ENCODE results near the gene KCNQ1.

KCNQ1 gene

DNA sequence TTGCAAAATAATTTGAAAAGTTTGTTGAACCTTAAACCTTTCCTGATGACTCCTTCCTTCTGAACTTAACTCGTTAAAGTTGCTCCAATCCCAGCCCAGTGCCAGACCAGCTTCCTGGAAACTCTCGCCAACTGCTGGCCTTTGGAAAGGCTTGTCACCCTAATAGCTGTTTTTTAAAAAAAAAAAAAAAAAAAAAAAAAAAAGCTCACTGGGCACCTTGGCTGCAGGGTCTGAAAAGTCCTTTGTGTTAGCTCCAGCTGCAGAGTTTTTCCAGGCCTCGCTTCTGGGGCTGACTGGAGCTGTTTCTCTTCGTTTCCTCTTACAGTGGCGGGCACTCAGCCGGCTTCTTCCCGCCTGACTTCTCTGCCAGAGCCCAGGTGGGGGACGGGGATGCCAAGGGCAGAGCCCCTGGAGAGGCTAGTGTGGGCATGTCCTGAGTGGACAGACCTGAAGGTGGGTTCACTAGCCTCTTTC, 229.9 kb downstream of the KCNQ1 start:
- no peak for DNase-seq

DNA sequence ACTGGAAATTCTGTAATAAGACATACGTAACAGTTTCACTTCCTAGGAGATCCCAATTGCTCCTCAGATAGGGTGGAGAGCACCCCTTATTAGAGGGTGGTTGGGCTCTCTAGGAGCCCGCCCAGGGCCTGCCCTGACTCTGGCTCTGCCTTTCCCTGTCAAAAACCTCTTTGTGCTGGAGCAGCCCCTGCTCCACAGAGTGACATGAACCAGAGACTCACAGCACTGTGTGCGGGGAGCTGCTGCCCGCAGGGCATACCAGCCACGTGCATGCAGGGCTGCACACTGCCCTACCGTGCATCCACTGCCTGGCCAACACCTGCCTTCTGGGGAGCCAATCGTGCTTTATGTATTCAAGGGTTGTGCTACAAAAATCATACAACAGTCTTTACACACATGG, 230.7 kb downstream of the KCNQ1 start:
- no peak for DNase-seq

DNA sequence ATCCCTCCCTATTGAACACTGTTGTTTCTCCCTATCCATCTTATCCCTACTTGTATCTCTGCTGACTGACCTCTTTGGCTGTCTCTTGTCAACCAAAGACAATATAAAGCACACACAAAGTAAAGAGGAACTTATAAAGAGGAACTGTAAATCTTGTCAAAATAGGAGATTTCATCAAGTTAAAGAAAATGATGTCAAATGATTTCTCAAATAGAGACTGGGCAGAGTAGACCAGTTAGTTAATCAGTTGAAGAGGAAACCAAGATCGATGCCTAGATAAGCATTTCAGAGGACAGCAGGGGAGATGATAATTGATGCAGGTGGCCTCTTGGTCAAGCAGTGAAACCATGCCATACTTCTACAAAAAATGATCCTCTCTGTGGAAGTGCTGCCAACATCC, 232.3 kb downstream of the KCNQ1 start:
- no peak for DNase-seq

DNA sequence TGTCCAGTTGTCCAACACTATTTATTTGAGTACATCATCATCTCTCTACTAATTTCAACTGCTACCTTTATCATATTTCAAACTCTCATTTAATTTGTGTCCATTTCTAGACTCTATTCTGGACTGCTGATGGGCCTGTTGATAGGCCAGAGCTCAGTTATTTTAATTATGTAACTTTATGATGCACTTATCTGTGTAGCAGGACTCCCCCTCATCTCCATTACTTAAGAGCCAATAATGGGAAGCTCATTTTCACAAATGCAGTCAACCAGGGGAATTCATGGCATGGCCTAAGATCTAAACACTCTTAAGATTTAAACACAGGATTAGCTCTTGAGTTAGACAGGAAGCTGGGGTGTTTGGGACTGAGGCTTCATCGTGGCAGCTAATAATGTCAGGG, 233.6 kb downstream of the KCNQ1 start:
- DNase-seq = no peak

DNA sequence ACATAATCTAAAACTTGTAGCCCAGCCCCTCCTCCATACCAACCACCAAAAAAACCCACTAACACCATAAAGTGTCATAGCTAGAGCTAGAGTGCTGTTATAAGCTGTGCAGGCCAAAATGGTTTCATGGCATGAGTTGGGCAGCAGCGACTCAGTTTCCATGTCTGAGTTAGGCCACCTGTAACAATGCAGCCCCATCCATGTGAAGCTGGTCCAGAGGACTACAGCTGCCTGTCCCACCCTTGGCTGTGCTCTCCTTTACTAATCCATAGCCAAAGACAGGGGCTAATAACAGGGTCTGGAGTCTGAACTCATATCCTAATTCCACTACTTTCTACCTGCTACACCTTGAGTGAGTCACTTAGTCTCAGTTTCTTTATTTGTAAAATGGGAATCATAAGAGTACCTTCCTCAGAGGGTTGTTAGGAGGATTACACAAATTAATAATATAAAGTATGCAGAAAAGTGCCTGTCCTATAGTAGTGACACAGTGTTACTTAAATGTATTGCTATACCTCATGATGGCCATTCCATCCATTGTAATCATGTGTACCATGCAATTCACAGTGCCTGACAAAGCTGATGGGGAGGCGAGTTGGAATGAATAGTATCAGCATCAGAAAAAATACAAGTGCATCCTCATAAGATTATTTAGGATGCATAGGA, 234.3 kb downstream of the KCNQ1 start:
- no peak for DNase-seq

DNA sequence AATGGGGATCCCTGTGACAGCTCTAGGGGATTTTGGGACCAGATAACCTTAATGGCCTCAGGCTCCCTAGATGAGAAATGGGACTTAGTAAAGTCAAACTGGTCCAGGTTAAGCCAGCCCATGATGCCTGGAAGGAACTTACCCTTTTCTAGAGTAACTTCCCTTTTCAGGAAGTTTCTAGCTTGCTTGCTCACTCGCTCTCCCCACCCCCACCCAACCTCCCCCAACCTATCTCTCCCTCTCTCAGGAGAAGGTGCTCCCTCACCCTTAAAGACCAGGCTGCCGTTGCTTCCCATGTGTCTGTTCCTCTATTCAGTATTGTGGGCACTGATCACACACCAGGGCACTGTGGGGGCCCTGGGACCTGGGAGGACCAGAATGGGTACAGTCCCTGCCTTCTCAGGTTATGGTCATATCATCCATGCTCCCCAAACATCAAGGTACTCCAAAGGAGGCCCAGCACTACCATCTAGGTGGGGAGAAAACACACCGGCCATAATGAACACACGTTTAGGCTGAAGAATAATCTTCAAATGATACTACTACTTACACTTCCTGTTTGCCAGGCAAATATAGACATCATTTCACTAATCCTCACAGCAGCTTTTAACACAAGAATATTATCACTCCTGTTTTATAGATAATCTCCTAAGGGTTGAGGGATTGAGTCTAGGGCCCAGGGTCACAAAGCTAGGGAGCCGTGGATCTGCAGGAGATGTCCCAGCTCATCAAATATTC, 236.8 kb downstream of the KCNQ1 start:
- DNase-seq = no peak

DNA sequence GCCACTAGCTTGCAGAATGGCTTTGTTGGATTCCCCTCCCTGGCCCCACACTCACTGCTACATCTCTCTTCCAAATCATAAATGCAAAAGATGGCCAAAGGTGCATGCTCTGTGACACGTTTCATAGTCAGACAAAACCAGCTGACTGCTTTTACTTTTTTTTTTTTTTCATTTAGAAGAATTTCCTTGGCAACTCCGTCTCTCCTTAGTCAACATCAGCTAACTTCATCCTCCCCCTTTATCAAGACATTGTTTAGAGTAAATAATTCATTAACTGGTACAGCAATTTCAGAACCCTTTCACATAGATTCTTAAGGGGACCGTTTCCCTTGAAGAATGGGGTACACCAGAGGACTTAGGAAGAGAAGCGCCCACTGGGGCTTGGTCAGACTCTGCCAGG, 239.0 kb downstream of the KCNQ1 start:
- no peak for DNase-seq

DNA sequence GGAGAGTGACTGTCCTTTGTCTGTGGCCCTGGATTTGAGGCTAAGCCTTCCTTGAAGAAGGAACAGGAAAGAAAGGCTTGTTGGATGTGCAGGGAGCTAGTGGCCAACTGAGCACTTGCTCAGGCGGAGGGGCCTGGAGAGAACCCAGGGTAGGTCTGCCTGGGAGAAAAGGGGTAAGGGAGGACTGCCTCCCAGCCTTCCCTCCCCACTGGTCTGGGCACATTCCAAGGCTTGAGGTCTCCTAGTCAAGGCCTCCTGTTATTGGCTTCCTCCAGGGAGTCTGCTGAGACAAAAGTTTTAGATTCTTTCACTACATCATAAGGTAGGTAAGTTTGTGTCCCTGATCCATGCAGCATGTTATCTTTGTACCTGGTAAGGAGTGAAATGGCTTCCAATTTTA, 239.8 kb downstream of the KCNQ1 start:
- no peak for DNase-seq

DNA sequence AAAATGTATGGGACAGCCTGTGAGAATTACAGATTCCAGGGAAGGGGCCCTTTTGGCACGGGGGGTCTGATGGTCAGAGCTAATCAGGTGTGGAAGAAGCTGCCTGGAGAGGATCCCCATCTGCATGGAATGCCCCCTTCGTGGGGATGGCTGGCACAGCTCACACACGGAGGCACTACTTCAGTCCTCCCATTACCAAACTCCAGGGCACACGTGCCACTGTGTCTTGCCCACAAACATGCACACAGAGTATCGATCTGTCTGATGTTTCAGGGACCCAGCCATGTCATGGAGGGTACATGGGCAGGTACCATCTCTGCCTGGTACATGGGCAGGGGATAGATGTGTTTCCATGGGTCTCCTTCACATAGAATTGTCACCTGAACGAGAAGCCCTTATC, 240.2 kb downstream of the KCNQ1 start:
- no peak for DNase-seq

DNA sequence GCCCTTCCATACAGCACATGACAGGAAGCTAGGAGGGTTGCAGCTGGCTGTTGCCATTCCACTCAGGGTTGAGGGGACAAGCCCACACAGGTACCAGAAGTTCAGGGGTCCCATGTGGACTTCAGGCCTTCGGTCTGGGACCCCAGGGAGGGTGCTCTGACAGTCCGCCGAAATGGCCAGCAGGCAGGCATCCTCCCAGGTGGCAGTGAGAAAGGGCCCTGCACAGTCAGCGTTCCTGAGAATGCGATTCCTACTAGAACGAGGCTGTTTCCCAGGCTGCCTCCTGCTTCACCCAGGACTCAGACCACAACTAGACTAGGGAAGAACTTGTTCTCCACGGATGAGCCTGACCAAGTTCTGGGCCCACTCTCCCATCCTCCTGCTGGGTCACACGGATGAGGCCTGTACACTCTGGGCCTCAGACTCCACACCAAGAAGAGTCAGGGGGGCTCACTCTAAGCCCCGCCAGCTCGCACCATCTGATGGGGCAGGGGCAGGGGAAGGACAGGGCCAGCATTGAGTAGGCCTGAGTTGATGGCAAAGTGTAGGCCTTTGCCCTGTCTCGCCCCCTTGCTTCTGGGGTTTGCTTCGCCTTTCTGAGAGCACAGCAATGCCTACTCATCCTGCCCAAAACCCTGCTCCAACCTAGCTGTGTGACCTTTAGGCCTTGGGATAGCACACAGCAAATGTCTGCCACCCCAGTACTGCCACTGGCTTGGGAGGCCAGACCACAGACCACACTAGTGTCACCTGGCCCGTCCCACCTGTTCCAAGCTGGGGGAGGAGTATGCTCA, 241.0 kb downstream of the KCNQ1 start:
- DNase-seq = no peak

DNA sequence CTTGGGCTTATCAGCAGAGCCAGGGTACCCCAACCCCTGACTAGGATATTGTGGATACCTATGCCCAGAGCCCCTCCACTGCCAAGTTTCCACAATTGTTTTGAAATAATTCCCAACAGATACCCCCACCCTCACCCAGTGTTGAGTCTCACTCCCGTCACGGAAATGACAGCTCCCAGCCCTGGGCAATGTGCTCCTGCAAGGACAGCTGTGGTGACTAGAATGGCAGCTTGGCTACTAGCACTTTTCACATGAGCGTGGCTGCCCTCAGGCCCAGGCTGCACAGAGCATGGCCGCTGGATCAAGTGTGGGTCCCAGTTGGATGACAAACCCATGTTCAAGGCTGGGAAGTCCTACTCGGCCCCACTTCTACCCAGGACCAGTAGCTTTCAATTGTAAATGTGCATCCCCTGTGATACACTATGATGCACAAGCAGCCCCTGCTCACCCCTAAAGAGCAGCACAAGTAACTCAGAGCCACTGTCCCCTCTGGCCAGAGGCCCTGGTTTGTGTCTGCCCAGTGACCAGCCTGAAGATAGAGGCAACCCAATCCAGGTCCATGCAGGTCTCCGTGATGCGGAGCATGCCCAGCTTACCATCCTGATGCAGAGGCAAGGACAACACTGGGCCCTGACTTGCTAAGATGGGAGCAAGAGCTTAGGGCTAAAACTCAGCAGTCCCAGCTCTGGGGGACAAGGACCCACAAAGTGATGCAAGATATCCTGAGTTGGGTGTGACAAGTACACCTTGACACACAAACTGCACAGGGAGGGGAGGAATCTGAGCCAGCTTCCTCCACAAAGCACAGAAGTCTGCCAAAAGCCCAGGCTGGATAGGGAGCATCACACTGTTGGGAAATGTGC, 241.8 kb downstream of the KCNQ1 start:
- no peak for DNase-seq

DNA sequence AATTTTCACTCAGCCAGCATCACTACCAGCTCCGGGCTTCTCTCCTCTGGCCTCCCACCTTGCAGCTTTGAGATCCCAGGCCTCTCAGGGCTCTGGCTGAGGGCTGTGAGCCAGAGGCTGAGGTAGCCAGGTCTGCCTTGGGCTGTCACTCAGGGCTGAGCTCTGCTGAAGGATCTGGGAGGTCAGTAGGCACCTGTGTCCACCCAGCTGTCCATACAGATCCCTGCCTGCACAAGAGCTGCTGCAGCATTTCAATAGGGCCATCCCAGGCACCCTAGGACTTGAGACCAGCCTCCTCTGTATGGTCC, 242.4 kb downstream of the KCNQ1 start:
- DNase-seq = no peak

DNA sequence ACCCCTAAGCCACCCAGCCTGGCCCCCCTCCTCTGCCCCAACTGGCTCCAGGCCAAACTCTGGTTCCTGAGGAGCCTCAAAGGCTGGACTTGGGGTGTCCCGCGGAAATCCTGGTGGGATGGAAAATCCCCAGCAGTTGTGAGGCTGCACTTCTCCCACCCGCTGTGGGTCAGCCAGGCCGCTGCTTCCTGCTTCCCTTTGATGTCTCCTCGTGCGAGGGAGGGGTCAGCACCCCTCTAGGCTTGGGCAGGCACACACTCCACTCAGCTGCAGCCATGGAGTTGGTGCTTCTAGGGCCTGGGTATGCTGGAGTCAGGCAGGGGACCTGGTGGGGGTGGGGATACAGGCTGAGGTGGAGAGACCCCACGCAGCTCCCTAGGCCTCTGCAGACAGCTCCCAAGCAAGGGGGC, 243.0 kb downstream of the KCNQ1 start:
- DNase-seq = no peak

DNA sequence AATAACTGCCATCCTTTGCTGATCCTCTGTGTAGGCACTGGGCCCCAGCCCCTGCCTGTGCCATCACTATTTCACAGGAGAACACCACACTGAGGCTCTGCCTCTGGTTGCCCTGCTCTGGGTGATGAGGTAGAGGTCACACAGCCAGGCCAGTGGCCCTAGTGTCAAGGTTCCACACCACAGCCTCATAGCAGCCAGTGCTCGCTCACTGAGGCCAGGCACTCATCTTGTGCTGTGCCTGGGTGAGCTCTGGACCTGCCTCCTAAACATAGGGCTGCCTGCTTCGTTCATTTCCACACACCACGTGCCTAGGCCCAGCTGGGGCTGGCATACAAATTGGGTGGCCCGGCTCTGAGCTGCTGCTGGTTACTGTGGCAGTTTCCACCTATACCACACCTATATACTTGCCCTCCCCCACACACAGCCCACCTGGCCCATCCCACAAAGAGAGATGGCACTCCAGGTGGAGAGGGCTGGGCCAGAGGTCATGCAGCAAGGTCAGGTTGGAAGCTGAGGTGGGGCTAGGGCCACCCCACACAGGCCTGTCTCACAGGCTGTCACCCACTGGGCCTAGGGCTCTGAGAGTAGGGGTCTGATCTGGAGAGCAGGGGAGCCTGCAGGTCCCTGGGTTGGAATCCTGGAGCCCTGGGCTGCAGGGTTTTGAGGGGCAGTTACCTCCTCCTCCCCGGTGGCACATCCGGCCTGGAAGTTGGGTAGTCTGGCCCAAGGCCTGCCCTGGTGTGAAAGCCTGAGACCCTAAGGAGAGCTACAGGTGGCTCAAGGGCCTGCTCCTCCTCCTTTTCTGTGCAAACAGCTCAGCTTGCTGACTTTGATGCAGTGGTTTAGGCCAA, 243.8 kb downstream of the KCNQ1 start:
- no peak for DNase-seq

DNA sequence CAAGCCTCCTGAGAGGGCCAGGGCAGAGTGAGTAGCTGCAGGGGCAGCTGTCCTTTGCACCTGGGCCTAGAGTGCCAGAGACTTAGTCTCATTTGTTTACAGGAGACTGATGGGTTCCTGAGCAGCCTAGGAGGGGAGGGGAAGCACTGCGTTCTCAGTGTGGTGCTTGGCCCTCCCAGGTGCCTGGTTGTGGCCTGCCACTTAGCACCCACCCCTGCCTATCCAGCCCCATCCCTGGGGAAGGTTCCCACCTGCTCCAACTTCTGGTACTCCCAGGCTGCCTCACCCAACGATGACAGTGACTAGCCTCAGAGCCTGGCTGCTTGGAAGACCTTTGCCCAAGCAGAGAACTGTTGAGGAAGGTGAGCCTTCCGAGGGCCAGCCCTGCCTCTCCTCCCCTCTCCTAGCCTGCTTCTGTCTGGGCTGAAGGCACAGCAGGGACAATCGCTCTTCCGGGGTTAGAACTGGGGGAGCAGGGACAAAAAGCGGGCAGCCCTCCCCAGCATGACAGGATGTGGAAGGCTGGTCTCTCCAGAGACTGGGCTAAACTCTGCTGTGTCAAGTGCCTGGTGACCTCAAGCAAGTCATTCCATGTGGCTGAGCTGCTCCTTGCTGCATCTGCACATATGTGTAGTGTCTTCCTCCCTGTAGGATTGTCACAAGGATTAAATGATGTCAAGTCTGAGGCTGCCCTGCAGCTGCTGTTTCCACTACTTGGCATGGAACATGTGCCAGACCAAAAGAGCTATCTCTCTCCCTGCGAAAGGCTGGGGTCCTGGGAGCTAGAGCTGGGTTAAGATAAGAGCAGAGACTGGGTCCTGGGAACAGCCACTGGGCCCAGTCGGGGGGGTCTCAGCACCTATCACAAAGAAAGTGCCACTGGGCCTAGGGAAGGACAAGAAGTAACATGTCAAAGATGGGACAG, 245.1 kb downstream of the KCNQ1 start:
- no peak for DNase-seq

DNA sequence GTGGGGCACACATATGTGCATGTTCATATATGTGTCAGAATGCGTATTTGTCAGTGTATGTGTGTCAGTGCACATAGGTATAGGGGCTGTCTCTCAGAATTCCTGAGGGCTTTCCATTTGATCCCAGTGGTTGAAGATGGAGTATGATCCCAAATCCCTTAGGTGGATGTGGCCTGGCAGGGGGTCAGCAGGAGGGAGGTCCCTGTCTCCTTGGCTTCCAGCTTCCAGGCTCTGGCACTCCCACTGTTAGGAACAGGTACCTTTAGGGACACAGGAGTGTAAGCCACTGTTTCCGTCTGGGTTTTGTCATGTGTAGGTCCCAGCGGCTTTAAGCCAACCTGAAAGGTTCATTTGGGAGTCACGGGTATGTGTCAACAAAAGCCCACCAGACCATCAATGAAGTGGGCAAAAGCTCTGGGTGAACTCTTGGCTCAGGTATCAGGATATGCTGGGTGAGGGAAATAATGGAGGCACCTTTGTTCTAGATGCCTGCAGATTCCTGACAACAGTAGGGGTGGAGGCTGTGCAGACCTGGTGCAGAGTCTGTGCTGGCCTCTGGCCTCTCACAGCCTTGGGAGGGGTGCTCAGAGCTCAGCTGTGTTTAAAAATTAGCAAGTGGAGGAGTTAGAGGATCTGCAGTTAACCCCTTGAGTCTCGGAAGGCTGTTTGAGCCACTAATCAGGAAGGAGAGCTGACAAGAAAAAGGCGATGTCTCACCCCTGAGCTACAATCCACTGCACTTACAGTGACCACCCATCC, 246.0 kb downstream of the KCNQ1 start:
- no peak for DNase-seq

DNA sequence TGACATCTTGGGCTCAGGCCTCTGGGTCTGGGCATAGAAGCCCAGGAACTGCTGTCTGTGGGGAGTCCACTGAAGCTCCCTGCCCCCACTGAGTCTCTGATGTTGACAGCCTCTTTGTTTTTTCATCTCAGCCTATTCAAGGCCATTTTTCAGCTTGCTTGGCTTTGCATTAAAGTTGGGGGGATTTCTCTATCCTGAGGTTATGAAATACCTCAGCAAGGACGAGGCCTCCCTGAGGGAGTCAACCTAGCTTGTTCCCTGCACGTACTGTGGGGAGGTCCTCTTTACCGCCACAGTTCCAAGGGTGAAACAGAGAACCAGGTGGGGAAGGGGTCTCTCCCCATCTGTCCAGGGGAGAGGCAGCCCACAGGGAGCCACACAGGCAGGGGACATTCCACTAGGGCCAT, 246.6 kb downstream of the KCNQ1 start:
- no peak for DNase-seq

DNA sequence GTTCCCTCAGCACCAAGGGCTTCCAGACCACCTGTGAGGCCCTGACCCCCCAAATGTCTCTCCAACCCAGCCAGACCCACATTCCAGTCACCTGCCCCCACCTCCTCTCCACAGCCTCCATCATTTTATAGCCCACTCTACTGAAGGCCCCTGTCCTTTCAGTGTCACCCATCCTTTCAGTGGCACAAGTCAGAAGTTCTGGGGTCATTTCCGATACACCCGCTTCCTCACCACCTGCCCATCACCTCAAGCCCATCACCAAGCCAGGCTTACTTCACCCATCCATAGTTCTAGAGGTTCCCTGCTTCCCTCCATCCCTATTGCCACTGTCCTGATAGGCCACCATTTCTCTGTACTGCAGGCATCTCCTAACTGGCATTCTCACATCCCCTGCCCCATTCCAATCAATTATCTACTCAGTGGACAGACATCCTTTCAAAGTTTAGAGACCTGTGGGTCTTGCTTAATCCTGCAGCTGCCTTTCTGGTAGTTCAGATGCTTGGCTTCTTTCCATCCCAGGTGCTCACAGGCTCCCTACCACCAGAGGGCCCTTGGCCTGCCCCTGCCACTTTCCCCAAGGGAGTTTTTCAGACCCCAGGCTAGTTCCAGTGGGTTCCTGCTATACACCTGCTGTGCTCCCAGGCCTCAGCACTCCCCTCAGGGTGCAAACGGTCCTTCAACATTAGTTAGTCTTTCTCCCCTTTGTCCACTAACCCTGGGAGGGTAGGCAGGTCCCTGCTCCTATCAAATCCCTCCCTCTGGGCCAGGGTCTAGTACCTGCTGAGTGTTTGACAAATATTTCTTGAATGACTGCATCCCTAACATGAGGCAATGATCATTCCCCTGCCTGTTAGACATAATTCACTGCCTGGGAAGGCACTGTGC, 247.4 kb downstream of the KCNQ1 start:
- DNase-seq = no peak
